ENCODE data around the gene CLIP3.

CLIP3 gene

DNA sequence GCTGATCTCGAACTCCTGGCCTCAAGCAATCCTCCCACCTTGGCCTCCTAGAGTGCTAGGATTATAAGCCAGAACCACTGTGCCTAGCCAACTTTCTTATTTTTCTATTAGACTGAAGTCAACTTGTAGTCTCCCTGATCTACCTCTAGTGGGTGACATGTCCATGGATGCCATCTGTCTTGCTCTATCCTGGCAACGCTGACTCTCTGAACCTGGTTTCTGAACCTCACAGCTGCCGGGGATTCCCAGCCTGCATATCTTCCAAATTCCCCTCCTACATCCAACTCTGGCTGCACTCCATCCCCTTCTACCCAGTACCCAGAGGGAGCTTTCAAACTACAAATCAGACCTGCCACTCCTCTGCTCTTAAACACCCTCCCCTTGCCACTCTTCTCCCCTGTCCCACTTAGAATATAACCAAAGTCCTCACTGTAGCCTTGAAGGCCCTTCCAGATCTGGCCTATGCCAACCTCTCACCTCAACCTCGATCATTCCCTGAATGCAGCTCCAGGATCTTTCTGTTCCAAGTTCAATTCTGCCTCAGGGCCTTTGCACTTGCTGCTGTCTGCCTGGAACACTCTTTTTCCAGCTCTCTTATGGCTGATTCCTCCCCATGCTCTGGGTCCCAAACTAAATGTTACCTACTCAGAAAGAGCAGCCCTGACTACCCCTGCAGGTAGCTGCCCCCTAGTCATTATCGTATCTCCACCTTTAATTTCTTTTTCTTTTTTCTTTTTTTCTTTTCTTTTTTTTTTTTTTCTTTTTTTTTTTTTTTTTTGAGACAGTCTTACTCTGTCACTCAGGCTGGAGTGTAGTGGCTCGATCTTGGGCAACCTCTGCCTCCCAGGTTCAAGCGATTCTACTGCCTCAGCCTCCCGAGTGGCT, 2.2 kb downstream of the CLIP3 start:
- no peak for TF ChIP-seq ZNF274 (IDR thresholded peaks at IDR 0.05; ENCODE audit: low read depth, low read length)
- no peak overlapping the region for H3K4me3 ChIP-seq (ENCODE audit: low read length)

DNA sequence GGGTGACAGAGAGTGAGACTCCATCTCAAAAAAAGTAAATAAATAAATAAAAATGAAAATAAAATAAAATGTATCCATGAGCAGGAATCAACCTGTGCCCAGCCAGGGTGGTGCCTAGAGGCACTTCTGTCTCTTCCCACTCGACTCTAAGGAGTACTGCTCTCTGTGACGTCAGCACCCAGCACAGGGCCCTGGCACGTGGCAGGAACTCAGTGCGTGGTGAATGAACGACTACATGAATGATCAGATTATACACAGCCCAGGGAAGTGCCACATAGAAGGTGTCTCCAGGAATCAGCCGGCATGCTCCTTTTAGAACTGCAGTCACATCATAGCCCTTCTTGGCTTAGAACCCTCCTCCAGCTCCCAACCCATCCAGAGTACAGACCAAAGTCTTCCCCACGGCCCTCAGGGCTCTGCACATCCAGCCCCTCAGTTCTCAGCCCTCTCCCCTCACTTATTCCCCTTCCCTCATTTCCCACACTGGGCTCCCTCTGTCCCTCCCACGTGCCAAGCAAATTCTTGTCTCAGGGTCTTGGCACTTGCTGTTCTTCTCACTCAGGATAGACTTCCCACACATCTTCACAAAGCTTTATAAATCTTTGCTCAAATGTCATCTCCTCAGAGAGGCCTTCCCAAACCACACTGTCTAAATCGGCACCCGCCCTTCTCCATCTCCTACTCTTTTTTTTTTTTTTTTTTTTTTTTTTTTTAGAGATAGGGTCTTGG, 4.2 kb downstream of the CLIP3 start:
- TF ChIP-seq ZNF274 (IDR thresholded peaks at IDR 0.05; ENCODE audit: low read depth, low read length), result no peak
- H3K4me3 ChIP-seq (ENCODE audit: low read length), result no peak overlapping the region

DNA sequence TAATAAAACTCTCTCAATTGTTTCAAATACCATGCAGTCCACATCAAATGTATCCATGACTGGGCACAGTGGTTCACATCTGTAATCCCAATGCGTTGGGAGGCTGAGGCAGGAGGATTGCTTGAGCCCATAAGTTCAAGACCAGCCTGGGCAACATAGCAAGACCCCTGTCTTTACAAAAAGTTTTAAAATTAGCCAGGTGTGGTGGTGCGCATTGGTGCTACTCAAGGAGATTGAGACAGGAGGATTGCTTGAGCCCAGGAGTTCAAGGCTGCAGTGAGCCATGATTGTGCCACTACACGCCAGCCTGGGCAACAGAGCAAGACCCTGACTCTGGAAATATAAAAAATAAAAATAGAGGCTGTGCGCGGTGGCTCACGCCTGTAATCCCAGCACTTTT, 5.0 kb downstream of the CLIP3 start:
- H3K4me3 ChIP-seq (ENCODE audit: low read length), result no peak overlapping the region
- TF ChIP-seq ZNF274 (IDR thresholded peaks at IDR 0.05; ENCODE audit: low read depth, low read length), result no peak

DNA sequence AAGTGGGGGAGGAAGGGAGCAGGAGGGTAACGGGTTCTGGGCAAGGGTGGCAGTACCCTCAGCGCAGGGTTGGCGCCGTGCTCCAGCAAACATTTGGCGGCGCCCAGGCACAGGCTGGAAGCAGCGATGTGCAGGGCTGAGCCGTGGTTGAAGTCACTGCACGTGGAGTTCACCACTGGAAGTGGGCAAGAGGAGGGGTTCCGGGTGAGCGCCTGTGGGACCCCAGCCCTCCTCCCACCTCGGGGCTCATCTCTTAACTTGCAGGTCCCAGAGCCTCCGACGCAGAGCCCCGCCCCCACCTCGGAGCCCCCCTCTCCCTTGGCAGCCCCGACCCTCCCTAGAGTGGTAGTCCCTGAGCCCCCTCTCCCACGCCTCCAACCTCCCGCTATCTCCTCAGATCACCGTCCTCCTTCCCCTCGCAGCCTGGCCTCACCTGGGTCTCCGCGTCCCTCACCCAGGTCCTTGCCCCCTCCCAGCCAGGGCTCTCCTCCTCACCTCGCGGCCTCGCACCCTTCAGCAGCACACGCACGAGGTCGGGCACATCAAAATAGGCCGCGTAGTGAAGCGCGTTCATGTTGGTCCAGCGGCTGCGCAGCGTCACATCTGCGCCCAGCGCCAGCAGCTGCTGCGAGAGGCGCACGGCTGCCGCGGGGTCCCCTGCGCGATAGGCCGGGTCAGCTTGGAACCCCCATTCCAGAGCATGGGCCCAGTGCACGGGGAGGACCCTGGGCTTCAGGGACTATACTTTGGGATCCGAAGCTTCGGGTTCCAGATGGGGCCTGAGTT, 6.4 kb downstream of the CLIP3 start:
- TF ChIP-seq ZNF274 (IDR thresholded peaks at IDR 0.05; ENCODE audit: low read depth, low read length), result no peak
- H3K4me3 ChIP-seq (ENCODE audit: low read length), result no peak overlapping the region

DNA sequence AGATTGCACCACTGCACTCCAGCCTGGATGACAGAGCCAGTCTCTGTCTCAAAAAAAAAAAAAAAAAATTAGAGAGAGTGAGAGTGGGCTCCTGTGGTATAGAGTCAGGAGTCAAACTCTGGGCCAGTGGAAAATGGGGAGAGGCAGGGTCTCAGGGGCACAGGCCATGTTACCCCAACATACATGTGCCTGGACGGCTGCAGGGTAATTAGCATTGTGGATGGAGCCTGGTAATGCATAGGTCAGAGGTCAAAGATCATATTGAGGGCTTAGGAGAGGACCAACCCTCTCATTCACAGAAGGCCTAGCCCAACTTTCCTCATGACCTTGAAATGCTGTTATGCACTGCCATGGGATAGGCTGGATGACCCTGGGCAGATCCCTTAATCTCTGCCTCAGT, 7.1 kb downstream of the CLIP3 start:
- H3K4me3 ChIP-seq (ENCODE audit: low read length), result no peak overlapping the region
- no peak for TF ChIP-seq ZNF274 (IDR thresholded peaks at IDR 0.05; ENCODE audit: low read depth, low read length)

DNA sequence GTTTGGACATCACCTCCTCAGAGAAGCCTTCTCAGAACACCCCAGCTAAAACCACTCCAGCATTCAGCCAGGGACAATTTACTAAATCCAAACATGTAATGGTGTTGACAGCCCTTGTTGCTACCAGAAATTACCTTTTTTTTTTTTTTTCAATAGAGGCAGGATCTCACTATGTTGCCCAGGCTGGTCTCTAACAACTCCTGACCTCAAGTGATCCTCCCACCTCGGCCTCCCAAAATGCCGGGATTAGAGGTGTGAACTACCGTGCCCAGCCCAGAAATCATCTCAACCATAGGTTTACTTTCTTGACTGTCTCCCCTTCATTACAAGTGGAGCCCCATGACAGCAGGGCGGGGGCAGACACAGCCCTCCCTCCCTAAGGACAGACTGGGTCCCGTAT, 9.2 kb downstream of the CLIP3 start:
- TF ChIP-seq ZNF274 (IDR thresholded peaks at IDR 0.05; ENCODE audit: low read depth, low read length), result no peak
- H3K4me3 ChIP-seq (ENCODE audit: low read length), result no peak overlapping the region

DNA sequence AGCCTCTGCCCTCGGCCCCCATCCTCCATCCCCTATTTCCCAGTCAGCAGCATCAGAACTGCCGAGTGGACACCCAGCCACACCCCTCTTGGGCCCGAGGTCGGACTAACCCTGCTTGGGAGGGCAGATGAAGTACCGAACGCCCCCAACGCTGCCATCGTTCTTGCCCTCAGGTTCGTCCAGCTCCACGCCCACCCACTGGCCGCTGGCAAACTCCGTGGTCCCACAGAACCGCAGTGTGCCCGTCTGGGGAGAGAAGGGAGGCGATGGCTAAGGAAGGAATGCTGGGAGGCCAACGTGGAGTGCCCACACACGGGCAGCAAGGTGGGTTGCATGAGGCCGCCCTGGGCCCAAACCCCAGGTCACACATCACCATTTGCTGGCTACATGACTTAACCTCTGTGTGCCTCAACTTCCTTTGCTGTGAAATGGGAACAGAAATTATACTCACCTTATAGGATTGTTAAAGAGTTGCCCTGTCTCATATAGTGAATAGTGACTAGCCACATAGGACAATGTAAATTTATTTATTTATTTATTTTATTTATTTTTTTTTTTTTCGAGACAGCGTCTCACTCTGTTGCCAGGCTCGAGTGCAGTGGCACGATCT, 13.5 kb downstream of the CLIP3 start:
- no peak for TF ChIP-seq ZNF274 (IDR thresholded peaks at IDR 0.05; ENCODE audit: low read depth, low read length)
- no peak overlapping the region for H3K4me3 ChIP-seq (ENCODE audit: low read length)

DNA sequence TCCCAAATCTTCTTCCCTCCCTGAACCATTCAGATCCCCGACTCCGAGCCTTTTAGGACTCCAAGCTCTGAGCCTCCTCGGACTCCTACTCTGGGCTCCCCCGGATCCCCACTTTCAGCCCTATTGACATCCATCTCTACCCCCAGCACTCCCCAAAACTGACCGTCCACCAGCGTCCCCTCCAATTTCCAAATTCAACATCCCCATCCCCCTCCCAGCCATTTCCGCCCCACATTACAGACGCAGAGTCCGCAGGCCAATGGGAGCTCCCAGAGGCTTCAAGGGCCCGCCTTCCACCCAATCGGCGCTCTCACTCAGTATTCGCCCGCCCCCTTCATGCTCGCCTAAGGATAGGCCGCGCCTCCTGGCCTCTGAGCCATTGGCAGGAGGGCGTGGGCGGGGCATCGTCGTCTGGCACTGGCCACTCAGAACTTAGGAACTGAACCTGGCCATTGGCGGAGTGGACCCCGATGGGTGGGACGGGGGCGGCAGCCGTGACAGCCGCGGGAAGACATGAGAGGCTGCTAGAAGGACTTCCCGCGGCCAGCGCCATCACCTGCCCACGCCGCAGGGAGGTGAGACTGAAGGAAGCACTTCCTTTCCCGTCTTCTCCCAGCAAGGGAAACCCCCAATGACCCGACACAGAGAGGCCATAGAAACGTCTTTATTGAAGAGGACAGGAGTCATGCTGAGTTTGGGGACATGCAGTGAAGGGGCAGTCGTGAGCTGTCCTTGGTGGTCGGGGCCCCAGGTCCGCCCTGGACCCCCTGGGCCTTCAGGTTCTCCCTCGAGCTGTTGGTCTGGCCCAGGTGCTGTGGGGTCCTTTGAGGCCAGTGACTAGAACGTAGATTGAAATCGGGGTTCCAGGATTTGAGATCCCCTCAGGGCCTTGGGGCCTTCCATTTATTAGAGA, 18.4 kb downstream of the CLIP3 start, which contains the start of gene ALKBH6:
Gene ALKBH6 (minus strand): TSS at position 202 of the 913 bp plus-strand sequence. CDS start 816 bp downstream, outside the sequence.
- H3K4me3 ChIP-seq (ENCODE audit: low read length), result peak within 1 kb of the TSS; percentile 96
- TF ChIP-seq ZNF274 (IDR thresholded peaks at IDR 0.05; ENCODE audit: low read depth, low read length), result no peak

DNA sequence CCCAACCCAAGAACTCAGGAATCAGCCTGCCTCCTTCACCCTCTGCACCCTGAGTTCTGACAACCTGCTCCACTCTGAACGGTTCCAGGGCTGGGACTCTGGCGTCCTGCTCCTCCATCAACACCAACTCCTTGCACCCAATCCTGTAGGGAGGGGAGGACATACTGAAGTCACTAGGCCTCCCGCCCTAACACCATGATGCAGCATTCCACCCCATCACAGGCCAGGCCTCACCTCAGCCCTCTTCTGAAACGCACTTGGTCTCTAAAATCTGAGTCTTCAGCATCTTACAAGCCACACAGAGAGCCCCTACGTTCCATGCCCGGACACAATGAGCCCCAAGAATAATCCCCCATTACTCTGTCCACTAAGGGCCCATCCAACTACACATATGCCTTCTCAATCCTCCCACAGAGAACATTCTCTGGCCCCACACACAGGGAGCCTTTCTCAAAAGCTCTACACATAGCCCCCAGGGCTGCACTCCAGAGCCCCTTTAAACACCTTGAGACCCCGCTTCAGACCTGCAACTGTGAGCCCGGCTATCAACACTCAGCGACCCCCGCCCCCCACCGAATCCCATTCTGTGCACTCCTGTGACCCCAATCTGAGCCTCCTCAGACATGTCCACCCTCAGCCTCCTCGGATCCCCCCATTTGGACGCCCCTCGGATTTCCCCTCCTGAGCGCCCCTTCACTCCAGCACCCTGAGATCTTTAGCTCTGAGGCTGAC, 19.2 kb downstream of the CLIP3 start:
- TF ChIP-seq ZNF274 (IDR thresholded peaks at IDR 0.05; ENCODE audit: low read depth, low read length), result no peak
- H3K4me3 ChIP-seq (ENCODE audit: low read length), result peak overlapping the region; percentile 96

DNA sequence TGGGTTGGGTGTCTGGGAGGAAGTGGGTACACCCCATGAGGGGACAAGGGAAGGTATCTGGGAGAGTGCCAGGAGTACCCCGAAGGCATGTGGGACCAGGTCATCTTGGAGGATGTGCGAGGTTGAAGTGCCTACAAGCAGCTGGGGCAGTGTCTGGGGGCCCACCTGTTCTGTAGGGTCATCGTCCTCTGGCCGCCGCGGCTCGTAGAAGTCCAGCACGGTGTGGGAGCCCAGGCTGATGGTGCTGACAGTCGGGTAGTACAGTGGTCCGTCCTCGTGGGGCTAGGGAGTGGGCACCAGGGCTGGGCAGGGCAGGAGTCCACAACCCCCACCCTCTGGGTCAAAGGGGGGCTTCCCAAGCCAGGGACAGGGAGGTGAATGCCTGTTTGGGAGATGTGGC, 22.3 kb downstream of the CLIP3 start:
- no peak for TF ChIP-seq ZNF274 (IDR thresholded peaks at IDR 0.05; ENCODE audit: low read depth, low read length)
- H3K4me3 ChIP-seq (ENCODE audit: low read length), result no peak overlapping the region

DNA sequence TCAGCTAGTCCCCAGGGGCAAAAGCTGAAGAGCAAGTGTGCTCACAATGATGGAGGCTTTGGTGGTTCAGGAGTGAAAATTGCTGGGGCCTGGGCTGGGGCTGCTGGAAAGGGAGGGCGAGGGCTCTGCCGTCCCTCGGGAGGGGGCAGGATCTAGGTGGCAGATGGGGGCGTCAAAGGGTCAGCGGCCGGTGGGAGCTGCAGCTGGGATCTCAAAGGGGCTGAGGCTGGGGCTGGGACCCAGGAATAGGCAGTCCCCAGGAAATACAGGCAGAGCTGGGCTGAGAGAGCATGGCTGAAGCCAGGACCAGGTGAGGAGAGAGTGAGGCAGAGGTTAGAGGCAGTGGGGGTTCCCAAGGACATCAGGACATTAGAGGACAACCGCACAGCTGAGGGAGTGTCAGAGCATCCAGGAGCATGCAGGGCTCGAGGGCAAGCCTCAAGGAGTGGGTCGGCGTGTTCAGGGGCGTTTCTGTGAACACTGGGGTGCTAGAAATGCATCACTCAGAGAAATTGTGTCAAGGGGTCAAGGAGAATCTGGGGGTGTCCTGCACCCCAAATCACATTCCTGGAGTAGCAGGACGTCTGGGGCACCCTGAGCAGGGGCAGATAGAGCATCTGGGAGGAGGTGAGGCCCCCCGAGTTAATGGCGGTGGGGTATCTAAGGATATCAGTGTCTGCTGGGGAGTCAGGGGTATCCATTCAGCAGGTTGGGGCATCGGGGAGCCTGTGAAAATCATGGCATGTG, 22.9 kb downstream of the CLIP3 start:
- H3K4me3 ChIP-seq (ENCODE audit: low read length), result no peak overlapping the region
- TF ChIP-seq ZNF274 (IDR thresholded peaks at IDR 0.05; ENCODE audit: low read depth, low read length), result no peak

DNA sequence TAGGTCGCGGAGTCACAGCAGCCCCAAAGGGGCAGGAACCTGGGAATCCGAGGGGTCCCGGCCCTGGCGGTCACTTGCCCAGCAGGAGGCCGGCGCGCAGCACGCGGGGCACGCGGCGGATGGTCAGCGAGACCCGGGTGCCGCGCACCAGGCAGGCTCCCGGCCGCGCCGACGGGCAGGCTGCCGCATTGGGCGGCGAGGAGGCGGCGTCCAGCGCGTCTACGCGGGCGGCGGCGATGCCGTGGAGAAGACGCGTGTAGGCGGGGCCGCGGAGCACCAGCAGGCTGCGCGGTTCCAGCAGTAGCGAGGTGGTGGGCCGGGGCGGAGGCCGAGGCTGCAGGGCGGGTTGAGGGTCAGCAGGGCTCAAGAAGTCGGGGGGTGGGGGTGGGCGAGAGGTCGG, 23.5 kb downstream of the CLIP3 start:
- H3K4me3 ChIP-seq (ENCODE audit: low read length), result no peak overlapping the region; the same call in 1 of the 2 replicates
- no peak for TF ChIP-seq ZNF274 (IDR thresholded peaks at IDR 0.05; ENCODE audit: low read depth, low read length)

All from GM08714 (cell line).